ENCODE results near the gene SLC8A3. TPM values are rescaled to one million over a fixed set of nuclear protein-coding genes. Genes with fewer than 3 reads are reported as not detected.

SLC8A3 gene
- total RNA-seq, 4 donors from 2014 or later, result 0.19 to 1.1 (median 0.66) TPM

- no peak for TF ChIP-seq CTCF (IDR thresholded peaks at IDR 0.05; ENCODE audit: low read depth)
Measured at GRCh38 chr14:70084226-70084625, 104.5 kb downstream of the SLC8A3 start.

- TF ChIP-seq CTCF (IDR thresholded peaks at IDR 0.05; ENCODE audit: low read depth), result no peak
Measured at GRCh38 chr14:70082394-70082793, 106.4 kb downstream of the SLC8A3 start.

- TF ChIP-seq CTCF (IDR thresholded peaks at IDR 0.05; ENCODE audit: low read depth), result no peak
Measured at GRCh38 chr14:70080076-70080475, 108.7 kb downstream of the SLC8A3 start.

- TF ChIP-seq CTCF (IDR thresholded peaks at IDR 0.05; ENCODE audit: low read depth), result no peak
Measured at GRCh38 chr14:70078329-70078728, 110.4 kb downstream of the SLC8A3 start.

GRCh38 chr14:70077720-70078119 lies 111.0 kb downstream of the SLC8A3 start:
- no peak for TF ChIP-seq CTCF (IDR thresholded peaks at IDR 0.05; ENCODE audit: low read depth)

GRCh38 chr14:70077005-70077404 lies 111.7 kb downstream of the SLC8A3 start:
- no peak for TF ChIP-seq CTCF (IDR thresholded peaks at IDR 0.05; ENCODE audit: low read depth)

- no peak for TF ChIP-seq CTCF (IDR thresholded peaks at IDR 0.05; ENCODE audit: low read depth)
Measured at GRCh38 chr14:70073924-70074566, 114.7 kb downstream of the SLC8A3 start.

Data from subcutaneous adipose tissue (tissue), 4 donors.